HCT116 (cell line): ENCODE results near the gene METTL1. TPM values are rescaled to one million over a fixed set of nuclear protein-coding genes. Genes with fewer than 3 reads are reported as not detected.

Source experiments
- ATAC-seq: fragments of 200-7000 bp; cut with Tn5 transposase; 2 replicates; pipeline ENCODE4 v1.9.1; 2020; ENCODE audit warnings: mild to moderate bottlenecking, moderate library complexity
- BruUV-seq: library from RNA; stranded (reverse); fragments of 400-500 nt; replicated peaks from 2 replicates; lab custom pipeline; 2021; lab: Mats Ljungman, UMichigan
- CTCF ChIA-PET: fragments of 300-600 bp; sonication (Branson Sonifier 250); formaldehyde crosslinking; loops from one replicate; lab custom pipeline; 2021; ENCODE audit warnings: antibody characterized with exemption; lab: Charles Lee
- POLR2A ChIA-PET: fragments of 300-600, 350-600 bp; sonication (Branson Sonifier 250); formaldehyde crosslinking; loops from one replicate; lab custom pipeline; 2021; ENCODE audit warnings: antibody characterized with exemption; lab: Charles Lee
- RAD21 ChIA-PET, 2 experiments: fragments of 300-600 bp; sonication (Branson Sonifier 250); formaldehyde crosslinking; loops; one replicate each; lab custom pipeline; 2023; ENCODE audit warnings: low total read pairs in 2 of 2; ENCODE audit not compliant: uncharacterized antibody in 2 of 2, unreplicated experiment in 2 of 2, low non-redundant PET in 1 of 2; lab: Charles Lee
- DNase-seq: peaks from one replicate; pipeline ENCODE4 v3.0.0-alpha.2; 2010; ENCODE audit warnings: low read depth, low spot score
- H2AFZ ChIP-seq: fragments of 200-600 bp; shearing (Covaris generic), sonication (generic); 2 replicates; pipeline ENCODE4 v1.6.1; 2017; ENCODE audit warnings: low read depth, mixed run types, mixed read lengths, antibody characterized with exemption, low read length; ENCODE audit not compliant: poor library complexity, severe bottlenecking
- H3K27ac ChIP-seq: 2 replicates; pipeline ENCODE4 v1.5.1; 2012; ENCODE audit warnings: low read depth, low read length
- H3K27me3 ChIP-seq: fragments of 200-600 bp; sonication (generic); 2 replicates; pipeline ENCODE4 v1.6.1; 2016; ENCODE audit warnings: mixed run types, low read length, mixed read lengths; ENCODE audit not compliant: insufficient read depth
- H3K36me3 ChIP-seq, 2 experiments: fragments of 200-500 bp in 1 of 2; fragments of 200-600 bp in 1 of 2; sonication (Bioruptor generic) in 1 of 2; sonication (generic) in 1 of 2; 2 replicates each; pipeline versions ENCODE4 v1.5.1 to v1.6.1; 2014 to 2016; ENCODE audit warnings: low read length in 2 of 2, inconsistent platforms in 1 of 2, mixed read lengths in 1 of 2, mixed run types in 1 of 2; ENCODE audit not compliant: insufficient read depth in 2 of 2, control insufficient read depth in 1 of 2
- H3K4me1 ChIP-seq, 2 experiments: fragments of 200-600 bp in 1 of 2; sonication (generic) in 1 of 2; 2 replicates each; pipeline versions ENCODE4 v1.5.1 to v1.6.1; 2012 to 2017; ENCODE audit warnings: low read length in 2 of 2, inconsistent platforms in 1 of 2, mild to moderate bottlenecking in 1 of 2, mixed read lengths in 1 of 2, mixed run types in 1 of 2, moderate library complexity in 1 of 2; ENCODE audit not compliant: insufficient read depth in 2 of 2, control insufficient read depth in 1 of 2
- H3K4me2 ChIP-seq: fragments of 200-600 bp; sonication (generic); 2 replicates; pipeline ENCODE4 v1.6.1; 2017; ENCODE audit warnings: mixed run types, low read length, mixed read lengths
- H3K4me3 ChIP-seq, 2 experiments: fragments of 200-600 bp in 1 of 2; sonication (generic) in 1 of 2; replicated peaks in 1 of 2; 2 replicates each; pipeline ENCODE4 v1.5.1; 2011 to 2016; ENCODE audit warnings: low read length in 2 of 2, control low read depth in 1 of 2, low read depth in 1 of 2, mild to moderate bottlenecking in 1 of 2, mixed read lengths in 1 of 2, mixed run types in 1 of 2
- H3K79me2 ChIP-seq: fragments of 200-600 bp; sonication (generic); 2 replicates; pipeline ENCODE4 v1.6.1; 2017; ENCODE audit warnings: mild to moderate bottlenecking, mixed run types, low read length, moderate library complexity, mixed read lengths; ENCODE audit not compliant: insufficient read depth
- H3K9ac ChIP-seq: fragments of 200-600 bp; sonication (generic); 2 replicates; pipeline ENCODE4 v1.6.1; 2016; ENCODE audit warnings: low read length, mixed read lengths
- H3K9me2 ChIP-seq: fragments of 200-600 bp; sonication (generic), shearing (Covaris generic); 2 replicates; pipeline ENCODE4 v1.6.1; 2017; ENCODE audit warnings: mixed run types, mild to moderate bottlenecking, moderate library complexity; ENCODE audit not compliant: insufficient read depth
- H3K9me3 ChIP-seq, 2 experiments: fragments of 200-500 bp in 1 of 2; fragments of 200-600 bp in 1 of 2; sonication (Bioruptor generic) in 1 of 2; sonication (generic) in 1 of 2; 2 replicates each; pipeline ENCODE4 v1.6.1; 2014 to 2017; ENCODE audit warnings: low read length in 2 of 2, mixed read lengths in 2 of 2, inconsistent platforms in 1 of 2, low read depth in 1 of 2, mild to moderate bottlenecking in 1 of 2, mixed run types in 1 of 2, moderate library complexity in 1 of 2; ENCODE audit not compliant: control insufficient read depth in 1 of 2, insufficient read depth in 1 of 2
- H4K20me1 ChIP-seq: fragments of 200-600 bp; sonication (generic), shearing (Covaris generic); 2 replicates; pipeline ENCODE4 v1.6.1; 2017; ENCODE audit warnings: mixed run types, mild to moderate bottlenecking, moderate library complexity; ENCODE audit not compliant: insufficient read depth
- ATF3 ChIP-seq: IDR thresholded peaks from 2 replicates; pipeline ENCODE4 v1.6.1; 2012
- CBX3 ChIP-seq: IDR thresholded peaks from 2 replicates; pipeline ENCODE4 v1.6.1; 2012; ENCODE audit warnings: low read depth
- CEBPB ChIP-seq: IDR thresholded peaks from 2 replicates; pipeline ENCODE4 v1.6.1; 2012; ENCODE audit warnings: low read depth
- CTCF ChIP-seq, 3 experiments: fragments of 200-600 bp in 1 of 3; sonication (generic) in 1 of 3; IDR thresholded peaks in 2 of 3; conservative IDR thresholded peaks in 1 of 3; 2 replicates each; pipeline ENCODE4 v1.5.1; 2012 to 2017; ENCODE audit warnings: low read depth in 2 of 3, low read length in 2 of 3, antibody characterized with exemption in 1 of 3, borderline replicate concordance in 1 of 3, control low read depth in 1 of 3, mild to moderate bottlenecking in 1 of 3, mixed read lengths in 1 of 3, mixed run types in 1 of 3, moderate library complexity in 1 of 3; ENCODE audit not compliant: insufficient read depth in 1 of 3
- EGR1 ChIP-seq: IDR thresholded peaks from 2 replicates; pipeline ENCODE4 v1.6.1; 2012; ENCODE audit warnings: low read depth
- POLR2A ChIP-seq: IDR thresholded peaks from 2 replicates; pipeline ENCODE4 v1.7.0; 2011; ENCODE audit warnings: borderline replicate concordance; ENCODE audit not compliant: insufficient read depth, insufficient read length; ENCODE audit errors: extremely low read depth
- POLR2AphosphoS5 ChIP-seq: IDR thresholded peaks from 2 replicates; pipeline ENCODE4 v1.6.1; 2011; ENCODE audit warnings: mild to moderate bottlenecking, low read depth, low read length, moderate library complexity
- RAD21 ChIP-seq: IDR thresholded peaks from 2 replicates; pipeline ENCODE4 v1.6.1; 2012; ENCODE audit warnings: low read depth, mild to moderate bottlenecking
- REST ChIP-seq: IDR thresholded peaks from 2 replicates; pipeline ENCODE4 v1.6.1; 2012; ENCODE audit warnings: low read depth
- SP1 ChIP-seq: IDR thresholded peaks from 2 replicates; pipeline ENCODE4 v1.6.1; 2012; ENCODE audit warnings: low read depth
- TCF7L2 ChIP-seq: IDR thresholded peaks from 2 replicates; pipeline ENCODE4 v1.7.0; 2011; ENCODE audit warnings: borderline replicate concordance, inconsistent platforms; ENCODE audit not compliant: insufficient read depth, insufficient read length; ENCODE audit errors: extremely low read depth
- YY1 ChIP-seq: IDR thresholded peaks from 2 replicates; pipeline ENCODE4 v1.6.1; 2011; ENCODE audit warnings: low read length, low read depth, moderate library complexity, mild to moderate bottlenecking; ENCODE audit not compliant: insufficient replicate concordance; ENCODE audit errors: extremely low read depth
- ZBTB33 ChIP-seq: IDR thresholded peaks from 2 replicates; pipeline ENCODE4 v1.6.1; 2011; ENCODE audit warnings: mild to moderate bottlenecking, low read length, moderate library complexity; ENCODE audit not compliant: insufficient replicate concordance; ENCODE audit errors: extremely low read depth
- ZFX ChIP-seq: fragments of 450-650 bp; IDR thresholded peaks from 2 replicates; pipeline ENCODE4 v1.6.1; 2017
- ZNF274 ChIP-seq: fragments of 200-500 bp; sonication (Bioruptor generic); IDR thresholded peaks from 2 replicates; pipeline ENCODE4 v1.6.1; 2014; ENCODE audit warnings: mild to moderate bottlenecking, low read depth, low read length, inconsistent platforms
- intact Hi-C: fragments of 100-400 bp; cut with micrococcal nuclease; formaldehyde crosslinking; loops from 2 replicates; pipeline ENCODE4 v1.10.0; 2022
- total RNA-seq: library from RNA; stranded (reverse); gene quantifications from one replicate; pipeline ENCODE4 v1.2.1, GENCODE V29; 2021; ENCODE audit not compliant: unreplicated experiment

METTL1 gene
- total RNA-seq, 1 experiment from 2014 or later = 56.6 TPM

GRCh38 chr12:57769594-57769993 lies 2.3 kb downstream of the METTL1 start:
- no peaks in the 10 kb centered on the region for H4K20me1 ChIP-seq
- H3K27ac ChIP-seq = no peak overlapping the region
- no peak overlapping the region for H2AFZ ChIP-seq
- H3K9me2 ChIP-seq = no peaks in the 10 kb centered on the region
- no TSS peak for BruUV-seq
- no peaks in the 10 kb centered on the region for H3K27me3 ChIP-seq
- no peak overlapping the region for H3K4me3 ChIP-seq
- ATAC-seq = no peak
- TF ChIP-seq SP1 (no peak), RAD21 (no peak), ZNF274 (no peak), ZBTB33 (no peak), CBX3 (no peak), CTCF (IDR thresholded peaks at IDR 0.05 in 2 of 3, conservative IDR thresholded peaks at IDR 0.05 in 1 of 3; ENCODE audit: borderline replicate concordance in 1 of 3, insufficient read depth in 1 of 3, low read depth in 2 of 3, low read length in 2 of 3) (no peak), POLR2AphosphoS5 (no peak), ATF3 (no peak), CEBPB (no peak), REST (no peak), POLR2A (no peak), YY1 (no peak), TCF7L2 (no peak), ZFX (no peak), EGR1 (no peak)
- TF ChIP-seq, all 23 proteins: peak for 0
- no peaks in the 10 kb centered on the region for H3K9me3 ChIP-seq
- peaks cover 14 to 50% of the 10 kb centered on the region in 2 experiments for H3K4me1 ChIP-seq
- POLR2A ChIA-PET = no interaction called here
- H3K4me2 ChIP-seq = no peak overlapping the region
- intact Hi-C loops = no loop called here
- CTCF ChIA-PET = no interaction called here
- peaks cover 25% of the 10 kb centered on the region for H3K79me2 ChIP-seq
- H3K9ac ChIP-seq = no peak overlapping the region
- RAD21 ChIA-PET = no interaction called here
- DNase-seq = no peak
- peaks cover 6 to 27% of the 10 kb centered on the region in 2 experiments; a peak in 3 of 4 replicates for H3K36me3 ChIP-seq
